Chondrocyte (in vitro differentiated cells): Measurements from ENCODE around the gene TRAF1. TPM values are rescaled to one million over a fixed set of nuclear protein-coding genes. Genes with fewer than 3 reads are reported as not detected.
A peak's percentile ranks its signal among the peaks of the same experiment; 100 is the strongest.

Experiments used
- DNase-seq: peaks from one replicate; pipeline ENCODE4 v3.0.0; 2021; ENCODE audit warnings: mixed read lengths, low spot score
- H3K27ac Mint-ChIP-seq: one replicate; pipeline ENCODE4 v1.8.0; 2021; ENCODE audit warnings: mild to moderate bottlenecking, moderate library complexity, mixed read lengths; ENCODE audit not compliant: unreplicated experiment
- H3K27me3 Mint-ChIP-seq: 2 replicates; pipeline ENCODE4 v1.8.0; 2021; ENCODE audit warnings: low read depth, mixed read lengths
- H3K36me3 Mint-ChIP-seq: 2 replicates; pipeline ENCODE4 v1.8.0; 2021; ENCODE audit warnings: low read depth, mixed read lengths
- H3K4me1 Mint-ChIP-seq: 2 replicates; pipeline ENCODE4 v1.8.0; 2021; ENCODE audit warnings: low read depth, mild to moderate bottlenecking, mixed read lengths
- H3K4me3 Mint-ChIP-seq: one replicate; pipeline ENCODE4 v1.8.0; 2021; ENCODE audit warnings: mild to moderate bottlenecking, moderate library complexity, mixed read lengths; ENCODE audit not compliant: unreplicated experiment
- H3K9me3 Mint-ChIP-seq: 2 replicates; pipeline ENCODE4 v1.8.0; 2021; ENCODE audit warnings: low read depth, mixed read lengths
- total RNA-seq: library from RNA; stranded (reverse); gene quantifications from 3 replicates; pipeline ENCODE4 v1.2.1, GENCODE V29; 2021
- TF ChIP-seq, protein P1 (sequence below): fragments of 200-600 bp; sonication (generic); IDR thresholded peaks from 2 replicates; pipeline ENCODE4 v1.5.0; 2021; ENCODE audit warnings: antibody characterized with exemption, mild to moderate bottlenecking, moderate library complexity

The TRAF1 gene
- total RNA-seq, 1 donor from 2014 or later: 10.8 TPM

DNA sequence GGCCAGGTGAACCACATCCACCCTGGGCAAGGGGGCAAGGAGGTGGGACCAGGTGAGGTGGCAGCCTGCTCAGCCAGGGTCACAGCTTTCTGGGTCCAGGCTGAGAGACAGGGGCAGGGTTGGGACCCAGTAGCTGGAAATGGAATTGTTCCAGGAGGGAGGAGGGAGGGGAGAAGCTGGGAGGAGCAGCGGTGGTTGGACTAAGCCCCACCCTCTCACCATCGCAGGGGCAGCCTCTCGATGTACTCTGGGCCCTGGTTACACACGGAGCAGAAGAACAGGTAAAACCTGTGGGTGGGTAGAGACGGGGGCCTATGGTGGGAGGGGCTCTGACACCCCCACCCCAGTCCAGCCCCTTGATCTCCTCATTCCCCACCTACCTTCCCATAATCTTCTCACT lies 60.8 kb downstream of the TRAF1 start:
- TF ChIP-seq, protein P1, sequence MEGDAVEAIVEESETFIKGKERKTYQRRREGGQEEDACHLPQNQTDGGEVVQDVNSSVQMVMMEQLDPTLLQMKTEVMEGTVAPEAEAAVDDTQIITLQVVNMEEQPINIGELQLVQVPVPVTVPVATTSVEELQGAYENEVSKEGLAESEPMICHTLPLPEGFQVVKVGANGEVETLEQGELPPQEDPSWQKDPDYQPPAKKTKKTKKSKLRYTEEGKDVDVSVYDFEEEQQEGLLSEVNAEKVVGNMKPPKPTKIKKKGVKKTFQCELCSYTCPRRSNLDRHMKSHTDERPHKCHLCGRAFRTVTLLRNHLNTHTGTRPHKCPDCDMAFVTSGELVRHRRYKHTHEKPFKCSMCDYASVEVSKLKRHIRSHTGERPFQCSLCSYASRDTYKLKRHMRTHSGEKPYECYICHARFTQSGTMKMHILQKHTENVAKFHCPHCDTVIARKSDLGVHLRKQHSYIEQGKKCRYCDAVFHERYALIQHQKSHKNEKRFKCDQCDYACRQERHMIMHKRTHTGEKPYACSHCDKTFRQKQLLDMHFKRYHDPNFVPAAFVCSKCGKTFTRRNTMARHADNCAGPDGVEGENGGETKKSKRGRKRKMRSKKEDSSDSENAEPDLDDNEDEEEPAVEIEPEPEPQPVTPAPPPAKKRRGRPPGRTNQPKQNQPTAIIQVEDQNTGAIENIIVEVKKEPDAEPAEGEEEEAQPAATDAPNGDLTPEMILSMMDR: no peak
- no peak for DNase-seq
- Mint-ChIP-seq H3K4me1 (peaks cover 19% of the 10 kb centered on the region), H3K27me3 (no peaks in the 10 kb centered on the region), H3K27ac (no peak overlapping the region), H3K36me3 (peaks cover 35% of the 10 kb centered on the region), H3K9me3 (no peaks in the 10 kb centered on the region), H3K4me3 (no peak overlapping the region)

DNA sequence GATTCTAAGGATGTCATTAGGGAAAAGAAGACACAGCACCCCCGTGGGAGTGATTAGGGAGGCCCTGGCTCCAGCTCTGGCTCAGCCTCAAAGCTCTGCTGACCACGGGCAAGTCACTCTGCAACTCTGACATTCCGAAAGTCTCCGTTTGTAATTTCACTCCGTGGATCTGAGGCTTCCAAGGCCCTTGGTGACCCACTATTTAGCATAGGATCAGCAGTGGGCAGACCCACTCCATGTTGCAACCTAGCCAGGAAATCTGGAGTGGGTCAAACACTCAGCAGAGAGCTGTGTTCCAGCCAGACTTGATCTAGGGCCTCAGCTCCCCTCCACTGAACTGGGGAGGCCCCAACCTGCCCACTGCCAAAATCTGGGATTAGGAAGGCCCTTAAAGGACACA lies 61.4 kb downstream of the TRAF1 start:
- H3K36me3 Mint-ChIP-seq: peaks cover 41% of the 10 kb centered on the region
- H3K4me3 Mint-ChIP-seq: no peak overlapping the region
- peaks cover 16% of the 10 kb centered on the region for H3K4me1 Mint-ChIP-seq

DNA sequence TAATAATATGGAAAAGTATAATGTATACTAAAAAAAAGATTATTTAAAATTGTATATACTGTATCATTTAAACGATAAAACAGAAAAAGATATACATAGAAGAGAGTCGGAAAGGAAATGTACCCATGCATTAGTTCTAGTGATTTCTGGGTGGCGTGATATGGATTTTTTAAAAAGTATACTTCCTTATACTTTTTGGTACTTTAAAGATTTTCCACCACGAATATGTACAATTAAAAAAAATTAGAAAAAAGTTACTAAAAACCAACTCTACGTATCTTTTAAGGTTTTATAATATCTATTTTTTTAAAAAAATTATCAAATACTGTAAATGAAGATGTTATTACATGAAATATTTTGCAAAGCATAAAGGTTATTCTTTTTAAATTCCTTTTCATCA lies 61.9 kb downstream of the TRAF1 start:
- no peaks in the 10 kb centered on the region for H3K9me3 Mint-ChIP-seq
- H3K36me3 Mint-ChIP-seq: peaks cover 44% of the 10 kb centered on the region
- no peak overlapping the region for H3K4me3 Mint-ChIP-seq
- DNase-seq: no peak
- H3K27me3 Mint-ChIP-seq: no peaks in the 10 kb centered on the region
- H3K27ac Mint-ChIP-seq: no peak overlapping the region
- TF ChIP-seq, protein P1: no peak
- H3K4me1 Mint-ChIP-seq: peaks cover 12% of the 10 kb centered on the region

More for the DNA sequence above, 61.4 kb downstream of the TRAF1 start:
- H3K27ac Mint-ChIP-seq: no peak overlapping the region
- H3K9me3 Mint-ChIP-seq: no peaks in the 10 kb centered on the region
- no peak for DNase-seq
- TF ChIP-seq, protein P1: no peak
- no peaks in the 10 kb centered on the region for H3K27me3 Mint-ChIP-seq

DNA sequence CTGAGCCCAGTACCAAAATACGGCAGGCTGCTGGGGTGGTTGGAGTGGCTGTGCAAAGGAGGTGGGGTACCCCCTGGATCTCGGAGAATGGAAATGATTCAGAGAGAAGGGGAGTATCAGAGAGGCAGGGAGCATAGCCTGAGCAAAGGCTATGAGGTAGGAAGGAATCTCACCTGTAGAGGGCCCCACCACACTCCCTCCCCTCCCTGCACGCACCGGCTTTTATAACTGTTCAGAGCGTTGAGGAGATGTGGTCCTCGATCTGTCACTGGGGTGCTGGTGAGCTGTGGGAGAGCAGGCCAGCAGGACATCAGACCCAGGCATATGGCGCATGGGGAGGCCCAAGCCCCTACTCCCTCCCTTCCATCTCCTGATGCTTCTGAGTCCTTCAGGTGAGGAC lies 62.8 kb downstream of the TRAF1 start:
- Mint-ChIP-seq H3K4me1 (peaks cover 4% of the 10 kb centered on the region), H3K4me3 (no peak overlapping the region)

DNA sequence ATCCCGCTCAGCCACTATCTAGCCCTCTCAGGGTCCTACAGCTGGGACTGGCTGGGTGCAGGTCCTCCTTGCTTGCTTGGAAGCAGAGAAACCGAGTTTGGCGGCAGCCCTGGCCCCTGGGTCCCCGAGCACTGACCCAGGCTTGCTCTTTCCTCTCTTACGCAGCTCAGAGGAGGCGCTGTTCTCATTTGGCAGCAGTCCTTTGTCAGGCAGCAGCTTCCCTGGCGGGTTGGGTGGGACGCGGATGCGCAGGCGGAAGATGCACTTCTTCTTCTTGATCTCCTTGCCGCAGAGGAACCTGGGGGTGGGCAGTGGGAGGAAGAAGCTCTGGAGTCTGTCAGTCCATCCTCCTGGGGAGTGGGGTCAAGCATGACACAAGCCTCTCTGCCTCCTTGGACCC lies 64.1 kb downstream of the TRAF1 start:
- Mint-ChIP-seq H3K27ac (no peak overlapping the region), H3K4me1 (no peaks in the 10 kb centered on the region), H3K27me3 (no peaks in the 10 kb centered on the region), H3K9me3 (no peaks in the 10 kb centered on the region), H3K36me3 (peaks cover 55% of the 10 kb centered on the region), H3K4me3 (no peak overlapping the region)
- DNase-seq: no peak
- TF ChIP-seq, protein P1: no peak

More for the DNA sequence above, 62.8 kb downstream of the TRAF1 start:
- TF ChIP-seq, protein P1: peak; percentile 13
- Mint-ChIP-seq H3K36me3 (peaks cover 47% of the 10 kb centered on the region), H3K27ac (no peak overlapping the region), H3K27me3 (no peaks in the 10 kb centered on the region), H3K9me3 (no peaks in the 10 kb centered on the region)
- no peak for DNase-seq
